Measurements from ENCODE around the gene PPARA.

DNA sequence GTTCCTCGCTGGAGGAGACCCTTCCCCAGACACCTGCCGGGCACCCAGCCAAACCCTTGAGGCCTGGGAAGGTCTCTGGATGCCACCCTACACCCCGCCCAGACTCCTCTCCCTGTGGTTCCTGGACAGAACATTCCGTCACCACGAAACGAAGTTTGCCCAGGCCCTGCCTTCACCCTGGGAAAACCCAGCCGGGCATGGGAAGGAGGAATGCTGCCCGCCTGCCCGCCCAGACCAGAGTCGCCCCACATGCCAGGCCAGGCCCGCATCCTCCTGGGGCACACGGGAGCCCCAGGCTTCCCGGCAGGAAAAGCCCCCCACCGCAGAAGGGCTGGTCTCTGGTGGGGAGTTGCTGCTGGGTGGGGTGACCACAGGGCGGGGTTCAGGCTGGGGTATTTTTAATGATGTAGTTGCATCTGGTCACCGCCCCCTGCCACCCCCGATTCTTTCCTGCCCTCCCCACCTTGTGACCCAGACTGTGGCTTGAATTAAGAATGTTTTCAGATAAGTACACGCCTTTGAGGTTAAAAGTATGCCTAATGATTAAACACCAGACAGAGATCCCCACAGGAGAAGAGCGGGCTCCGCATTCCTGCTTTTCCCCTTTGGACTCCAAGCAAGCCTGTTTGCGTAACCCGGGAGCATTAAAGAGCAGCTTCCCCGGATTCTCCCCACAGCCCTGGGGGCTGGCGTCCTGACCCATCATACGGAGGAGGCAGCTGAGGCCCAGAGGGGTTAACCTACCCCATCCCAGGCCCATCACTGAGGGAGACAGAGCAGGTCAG is 44.6 kb upstream of the PPARA start:
- TF ChIP-seq ETV6 (IDR thresholded peaks at IDR 0.05; ENCODE audit: borderline replicate concordance in 1 of 2, low read depth in 2 of 2, low read length in 1 of 2) (no peak), ETV6 (CRISPR knock-in tag; IDR thresholded peaks at IDR 0.05; ENCODE audit: borderline replicate concordance) (no peak), TAF1 (IDR thresholded peaks at IDR 0.05; ENCODE audit: control insufficient read depth, extremely low read depth, insufficient read depth, low read length, severe bottlenecking) (no peak), CHD4 (IDR thresholded peaks at IDR 0.05; ENCODE audit: insufficient read depth, insufficient replicate concordance, low read depth, low read length, poor library complexity, severe bottlenecking) (no peak), RAD21 (CRISPR knock-in tag; conservative IDR thresholded peaks at IDR 0.05 in 1 of 2, IDR thresholded peaks at IDR 0.05 in 1 of 2) (no peak), EGR1 (conservative IDR thresholded peaks at IDR 0.05) (no peak), POLR2AphosphoS2 (IDR thresholded peaks at IDR 0.05; ENCODE audit: low read length) (no peak), CHCHD3 (CRISPR knock-in tag; IDR thresholded peaks at IDR 0.05) (no peak), BHLHE40 (IDR thresholded peaks at IDR 0.05; ENCODE audit: low read length) (no peak)
- TF ChIP-seq, protein P1, sequence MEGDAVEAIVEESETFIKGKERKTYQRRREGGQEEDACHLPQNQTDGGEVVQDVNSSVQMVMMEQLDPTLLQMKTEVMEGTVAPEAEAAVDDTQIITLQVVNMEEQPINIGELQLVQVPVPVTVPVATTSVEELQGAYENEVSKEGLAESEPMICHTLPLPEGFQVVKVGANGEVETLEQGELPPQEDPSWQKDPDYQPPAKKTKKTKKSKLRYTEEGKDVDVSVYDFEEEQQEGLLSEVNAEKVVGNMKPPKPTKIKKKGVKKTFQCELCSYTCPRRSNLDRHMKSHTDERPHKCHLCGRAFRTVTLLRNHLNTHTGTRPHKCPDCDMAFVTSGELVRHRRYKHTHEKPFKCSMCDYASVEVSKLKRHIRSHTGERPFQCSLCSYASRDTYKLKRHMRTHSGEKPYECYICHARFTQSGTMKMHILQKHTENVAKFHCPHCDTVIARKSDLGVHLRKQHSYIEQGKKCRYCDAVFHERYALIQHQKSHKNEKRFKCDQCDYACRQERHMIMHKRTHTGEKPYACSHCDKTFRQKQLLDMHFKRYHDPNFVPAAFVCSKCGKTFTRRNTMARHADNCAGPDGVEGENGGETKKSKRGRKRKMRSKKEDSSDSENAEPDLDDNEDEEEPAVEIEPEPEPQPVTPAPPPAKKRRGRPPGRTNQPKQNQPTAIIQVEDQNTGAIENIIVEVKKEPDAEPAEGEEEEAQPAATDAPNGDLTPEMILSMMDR (IDR thresholded peaks at IDR 0.05 in 2 of 3, conservative IDR thresholded peaks at IDR 0.05 in 1 of 3; ENCODE audit: insufficient read depth in 2 of 3, low read depth in 1 of 3, low read length in 3 of 3) = no peak

Data from K562 (cell line).